ENCODE results near the gene SPDYA.
A peak's percentile ranks its signal among the peaks of the same experiment; 100 is the strongest.

Gene SPDYA

GRCh38 chr2:28838971-28839370 is 28.3 kb downstream of the SPDYA start:
- no peak for ATAC-seq (replicated peaks; ENCODE audit: extremely low read depth, poor library complexity, severe bottlenecking)
- no peaks in the 10 kb centered on the region for H3K9me3 Mint-ChIP-seq
- no peaks in the 10 kb centered on the region for H3K27me3 Mint-ChIP-seq
- no peak overlapping the region for H3K27ac Mint-ChIP-seq (ENCODE audit: low read depth)
- H3K4me1 Mint-ChIP-seq = no peaks in the 10 kb centered on the region
- no peak overlapping the region for H3K4me3 Mint-ChIP-seq
- no peaks in the 10 kb centered on the region for H3K36me3 Mint-ChIP-seq (ENCODE audit: insufficient read depth)
- DNase-seq (ENCODE audit: low spot score in 2 of 2) = no peak

- H3K27ac Mint-ChIP-seq (ENCODE audit: low read depth) = no peak overlapping the region
- no peaks in the 10 kb centered on the region for H3K4me1 Mint-ChIP-seq
- no peak overlapping the region for H3K4me3 Mint-ChIP-seq
- peaks cover 3% of the 10 kb centered on the region for H3K36me3 Mint-ChIP-seq (ENCODE audit: insufficient read depth)
- DNase-seq (ENCODE audit: low spot score in 2 of 2) = no peak
- no peaks in the 10 kb centered on the region for H3K27me3 Mint-ChIP-seq
- H3K9me3 Mint-ChIP-seq = no peaks in the 10 kb centered on the region
- ATAC-seq (replicated peaks; ENCODE audit: extremely low read depth, poor library complexity, severe bottlenecking) = no peak
These were observed 31.4 kb downstream of the SPDYA start for GRCh38 chr2:28842042-28842441.

- Mint-ChIP-seq H3K36me3 (ENCODE audit: insufficient read depth) (peaks cover 23% of the 10 kb centered on the region), H3K27me3 (no peaks in the 10 kb centered on the region), H3K4me3 (no peak overlapping the region), H3K27ac (ENCODE audit: low read depth) (no peak overlapping the region), H3K9me3 (no peaks in the 10 kb centered on the region), H3K4me1 (peaks cover under 1% of the 10 kb centered on the region)
- ATAC-seq (replicated peaks; ENCODE audit: extremely low read depth, poor library complexity, severe bottlenecking) (no peak), DNase-seq (ENCODE audit: low spot score in 2 of 2) (no peak)
These were observed 44.6 kb downstream of the SPDYA start for GRCh38 chr2:28855193-28855592.

- H3K27ac Mint-ChIP-seq (ENCODE audit: low read depth) = no peak overlapping the region
- DNase-seq (ENCODE audit: low spot score in 2 of 2) (no peak), ATAC-seq (replicated peaks; ENCODE audit: extremely low read depth, poor library complexity, severe bottlenecking) (no peak)
- H3K4me3 Mint-ChIP-seq = no peak overlapping the region
- no peaks in the 10 kb centered on the region for H3K9me3 Mint-ChIP-seq
- no peaks in the 10 kb centered on the region for H3K27me3 Mint-ChIP-seq
- peaks cover 28% of the 10 kb centered on the region for H3K36me3 Mint-ChIP-seq (ENCODE audit: insufficient read depth)
- peaks cover 6% of the 10 kb centered on the region for H3K4me1 Mint-ChIP-seq
These were observed 45.3 kb downstream of the SPDYA start for GRCh38 chr2:28855977-28856376.

- H3K9me3 Mint-ChIP-seq = no peaks in the 10 kb centered on the region
- no peaks in the 10 kb centered on the region for H3K27me3 Mint-ChIP-seq
- H3K4me1 Mint-ChIP-seq = peaks cover 39% of the 10 kb centered on the region
- DNase-seq (ENCODE audit: low spot score in 2 of 2) = no peak
- peak overlapping the region; percentile 95 for H3K27ac Mint-ChIP-seq (ENCODE audit: low read depth)
- no peak for ATAC-seq (replicated peaks; ENCODE audit: extremely low read depth, poor library complexity, severe bottlenecking)
- H3K4me3 Mint-ChIP-seq = peak overlapping the region; percentile 57
- peaks cover 17% of the 10 kb centered on the region for H3K36me3 Mint-ChIP-seq (ENCODE audit: insufficient read depth)
These were observed 58.0 kb downstream of the SPDYA start for GRCh38 chr2:28868611-28869010.

- no peaks in the 10 kb centered on the region for H3K9me3 Mint-ChIP-seq
- no peak for DNase-seq (ENCODE audit: low spot score in 2 of 2)
- peaks cover 17% of the 10 kb centered on the region for H3K36me3 Mint-ChIP-seq (ENCODE audit: insufficient read depth)
- peak; percentile 11 for ATAC-seq (replicated peaks; ENCODE audit: extremely low read depth, poor library complexity, severe bottlenecking)
- no peaks in the 10 kb centered on the region for H3K27me3 Mint-ChIP-seq
- H3K27ac Mint-ChIP-seq (ENCODE audit: low read depth) = peak overlapping the region; percentile 95
- H3K4me1 Mint-ChIP-seq = peaks cover 30% of the 10 kb centered on the region
- peak overlapping the region; percentile 94 for H3K4me3 Mint-ChIP-seq
These were observed 59.0 kb downstream of the SPDYA start for GRCh38 chr2:28869494-28870145.

- DNase-seq (ENCODE audit: low spot score in 2 of 2) (peak; percentile 95 to 96), ATAC-seq (replicated peaks; ENCODE audit: extremely low read depth, poor library complexity, severe bottlenecking) (peak; percentile 88)
- H3K27ac Mint-ChIP-seq (ENCODE audit: low read depth) = peak within 1 kb of the TSS; percentile 95
- peaks cover 13% of the 10 kb centered on the region for H3K36me3 Mint-ChIP-seq (ENCODE audit: insufficient read depth)
- H3K4me3 Mint-ChIP-seq = peak within 1 kb of the TSS; percentile 94
- no peaks in the 10 kb centered on the region for H3K9me3 Mint-ChIP-seq
- peaks cover 23% of the 10 kb centered on the region for H3K4me1 Mint-ChIP-seq
- H3K27me3 Mint-ChIP-seq = peaks cover 2% of the 10 kb centered on the region
These were observed 59.7 kb downstream of the SPDYA start, which contains the start of gene TRMT61B for GRCh38 chr2:28870146-28870891. TSS of gene TRMT61B (minus strand) at chr2:28870309. CDS start at chr2:28870277, 32 bp downstream.

GRCh38 chr2:28871620-28872019 is 61.0 kb downstream of the SPDYA start:
- Mint-ChIP-seq H3K4me1 (peaks cover 22% of the 10 kb centered on the region), H3K27me3 (peaks cover 15% of the 10 kb centered on the region), H3K27ac (ENCODE audit: low read depth) (no peak overlapping the region), H3K4me3 (no peak overlapping the region), H3K9me3 (no peaks in the 10 kb centered on the region), H3K36me3 (ENCODE audit: insufficient read depth) (peaks cover 11% of the 10 kb centered on the region)
- DNase-seq (ENCODE audit: low spot score in 2 of 2) (no peak), ATAC-seq (replicated peaks; ENCODE audit: extremely low read depth, poor library complexity, severe bottlenecking) (no peak)

GRCh38 chr2:28880193-28880592 is 69.6 kb downstream of the SPDYA start:
- Mint-ChIP-seq H3K27me3 (peaks cover 51% of the 10 kb centered on the region), H3K4me1 (no peaks in the 10 kb centered on the region), H3K4me3 (no peak overlapping the region), H3K27ac (ENCODE audit: low read depth) (no peak overlapping the region), H3K9me3 (no peaks in the 10 kb centered on the region), H3K36me3 (ENCODE audit: insufficient read depth) (no peaks in the 10 kb centered on the region)
- DNase-seq (ENCODE audit: low spot score in 2 of 2) (no peak), ATAC-seq (replicated peaks; ENCODE audit: extremely low read depth, poor library complexity, severe bottlenecking) (no peak)

GRCh38 chr2:28893488-28893887 is 82.9 kb downstream of the SPDYA start:
- Mint-ChIP-seq H3K36me3 (ENCODE audit: insufficient read depth) (peaks cover 11% of the 10 kb centered on the region), H3K27me3 (no peaks in the 10 kb centered on the region), H3K9me3 (no peaks in the 10 kb centered on the region), H3K27ac (ENCODE audit: low read depth) (no peak overlapping the region), H3K4me3 (no peak overlapping the region), H3K4me1 (peaks cover 20% of the 10 kb centered on the region)
- DNase-seq (ENCODE audit: low spot score in 2 of 2) = no peak
- no peak for ATAC-seq (replicated peaks; ENCODE audit: extremely low read depth, poor library complexity, severe bottlenecking)

GRCh38 chr2:28894470-28895188 is 84.0 kb downstream of the SPDYA start, which contains the start of gene WDR43:
TSS of gene WDR43 (plus strand) at chr2:28894667. CDS start at chr2:28894699, 32 bp downstream.
- Mint-ChIP-seq H3K27me3 (no peaks in the 10 kb centered on the region), H3K36me3 (ENCODE audit: insufficient read depth) (peaks cover 11% of the 10 kb centered on the region), H3K27ac (ENCODE audit: low read depth) (peak within 1 kb of the TSS; percentile 93), H3K9me3 (no peaks in the 10 kb centered on the region), H3K4me1 (peaks cover 30% of the 10 kb centered on the region), H3K4me3 (peak within 1 kb of the TSS; percentile 95)
- DNase-seq (ENCODE audit: low spot score in 2 of 2) (peak; percentile 95 to 96), ATAC-seq (replicated peaks; ENCODE audit: extremely low read depth, poor library complexity, severe bottlenecking) (peak; percentile 97)

- DNase-seq (ENCODE audit: low spot score in 2 of 2) = peak in 1 of 2 donors; percentile 15
- no peaks in the 10 kb centered on the region for H3K9me3 Mint-ChIP-seq
- ATAC-seq (replicated peaks; ENCODE audit: extremely low read depth, poor library complexity, severe bottlenecking) = peak; percentile 4
- H3K4me1 Mint-ChIP-seq = peaks cover 30% of the 10 kb centered on the region
- no peaks in the 10 kb centered on the region for H3K27me3 Mint-ChIP-seq
- H3K27ac Mint-ChIP-seq (ENCODE audit: low read depth) = peak overlapping the region; percentile 93
- H3K4me3 Mint-ChIP-seq = peak overlapping the region; percentile 95
- H3K36me3 Mint-ChIP-seq (ENCODE audit: insufficient read depth) = peaks cover 11% of the 10 kb centered on the region
These were observed 84.7 kb downstream of the SPDYA start for GRCh38 chr2:28895189-28895893.
